GM20431 (cell line): ENCODE measurements around the gene OR4D9.

Experiments
- in situ Hi-C: fragments of 300-500 bp; cut with MseI, MboI; formaldehyde crosslinking; loops from one replicate; pipeline ENCODE4 v1.15.0; 2020; ENCODE audit warnings: low sequenced_read_pairs; ENCODE audit not compliant: unreplicated experiment

The OR4D9 gene

GRCh38 chr11:59547605-59548308 lies 36.4 kb downstream of the OR4D9 start:
- in situ Hi-C loops = loop anchor here (25.0 kb wide), 1 partner anchor 140 kb away; no protein-coding TSS in a partner anchor

- in situ Hi-C loops = loop anchor here (25.0 kb wide), 1 partner anchor 139 kb away; no protein-coding TSS in a partner anchor
These were observed 36.9 kb downstream of the OR4D9 start for GRCh38 chr11:59548309-59548656.

GRCh38 chr11:59550368-59550841 lies 39.1 kb downstream of the OR4D9 start:
- in situ Hi-C loops = no loop called here

- in situ Hi-C loops = no loop called here
These were observed 39.7 kb downstream of the OR4D9 start for GRCh38 chr11:59550842-59551658.

- in situ Hi-C loops = no loop called here
These were observed 40.6 kb downstream of the OR4D9 start for GRCh38 chr11:59551659-59552521.

- in situ Hi-C loops = no loop called here
These were observed 41.5 kb downstream of the OR4D9 start for GRCh38 chr11:59552844-59553243.

GRCh38 chr11:59553323-59553722 lies 42.0 kb downstream of the OR4D9 start:
- in situ Hi-C loops = no loop called here

GRCh38 chr11:59555601-59556114 lies 44.3 kb downstream of the OR4D9 start:
- in situ Hi-C loops = no loop called here

GRCh38 chr11:59556115-59556916 lies 45.0 kb downstream of the OR4D9 start:
- in situ Hi-C loops = no loop called here

- in situ Hi-C loops = no loop called here
These were observed 45.6 kb downstream of the OR4D9 start for GRCh38 chr11:59556917-59557348.

GRCh38 chr11:59558270-59558643 lies 46.9 kb downstream of the OR4D9 start:
- in situ Hi-C loops = no loop called here

GRCh38 chr11:59559886-59560285 lies 48.5 kb downstream of the OR4D9 start:
- in situ Hi-C loops = no loop called here

GRCh38 chr11:59560290-59560701 lies 49.0 kb downstream of the OR4D9 start:
- in situ Hi-C loops = no loop called here

GRCh38 chr11:59560702-59561473 lies 49.5 kb downstream of the OR4D9 start:
- in situ Hi-C loops = no loop called here

- in situ Hi-C loops = no loop called here
These were observed 51.0 kb downstream of the OR4D9 start for GRCh38 chr11:59562292-59562691.
